GM23338 (cell line): ENCODE results near the gene TXNDC12. TPM values are rescaled to one million over a fixed set of nuclear protein-coding genes. Genes with fewer than 3 reads are reported as not detected.
A peak's percentile ranks its signal among the peaks of the same experiment; 100 is the strongest.

ENCODE experiments used
- ATAC-seq: fragments of 200-7000 bp; cut with Tn5 transposase; 3 replicates; pipeline ENCODE4 v1.9.1; 2020
- DNase-seq: peaks from one replicate; pipeline ENCODE4 v3.0.0-alpha.2; 2015; ENCODE audit warnings: low spot score
- H2AFZ ChIP-seq: fragments of 200-600 bp; sonication (generic); 2 replicates; pipeline ENCODE4 v1.8.0; 2016; ENCODE audit warnings: antibody characterized with exemption, mild to moderate bottlenecking, moderate library complexity
- H3F3A ChIP-seq: fragments of 200-600 bp; sonication (generic); replicated peaks from 2 replicates; pipeline ENCODE4 v1.8.0; 2017; ENCODE audit warnings: antibody characterized with exemption, mixed run types, low read depth
- H3K27ac ChIP-seq: fragments of 200-600 bp; sonication (generic); 2 replicates; pipeline ENCODE4 v1.6.1; 2016; ENCODE audit warnings: low read depth
- H3K27me3 ChIP-seq: fragments of 200-600 bp; sonication (generic); 2 replicates; pipeline ENCODE4 v1.8.0; 2016; ENCODE audit warnings: mild to moderate bottlenecking, mixed run types, moderate library complexity; ENCODE audit not compliant: insufficient read depth
- H3K36me3 ChIP-seq: fragments of 200-600 bp; sonication (generic); 2 replicates; pipeline ENCODE4 v1.8.0; 2016; ENCODE audit warnings: mild to moderate bottlenecking; ENCODE audit not compliant: insufficient read depth
- H3K4me1 ChIP-seq: fragments of 200-600 bp; sonication (generic); 2 replicates; pipeline ENCODE4 v1.8.0; 2016; ENCODE audit warnings: mild to moderate bottlenecking, moderate library complexity; ENCODE audit not compliant: insufficient read depth
- H3K4me2 ChIP-seq: fragments of 200-600 bp; sonication (generic); 2 replicates; pipeline ENCODE4 v1.7.1; 2017; ENCODE audit warnings: mixed run types
- H3K4me3 ChIP-seq: fragments of 200-600 bp; sonication (generic); 2 replicates; pipeline ENCODE4 v1.6.1; 2016; ENCODE audit warnings: mixed run types
- H3K79me2 ChIP-seq: fragments of 200-600 bp; sonication (generic); replicated peaks from 2 replicates; pipeline ENCODE4 v1.8.0; 2017; ENCODE audit warnings: mild to moderate bottlenecking; ENCODE audit not compliant: insufficient read depth
- H3K9me2 ChIP-seq: fragments of 200-600 bp; sonication (generic); 2 replicates; pipeline ENCODE4 v1.8.0; 2017; ENCODE audit not compliant: insufficient read depth
- H4K20me1 ChIP-seq: fragments of 200-600 bp; sonication (generic); replicated peaks from 2 replicates; pipeline ENCODE4 v1.8.0; 2017; ENCODE audit warnings: mild to moderate bottlenecking; ENCODE audit not compliant: insufficient read depth
- H3K27ac Mint-ChIP-seq: 2 replicates; pipeline ENCODE4 v1.8.0; 2020; ENCODE audit warnings: inconsistent platforms, mild to moderate bottlenecking, moderate library complexity, mixed read lengths
- H3K27me3 Mint-ChIP-seq: 3 replicates; pipeline ENCODE4 v1.8.0; 2022; ENCODE audit warnings: low read depth, mild to moderate bottlenecking, moderate library complexity, mixed read lengths, inconsistent platforms; ENCODE audit not compliant: insufficient read depth, poor library complexity
- H3K36me3 Mint-ChIP-seq: 3 replicates; pipeline ENCODE4 v1.8.0; 2021; ENCODE audit warnings: low read depth, mild to moderate bottlenecking, inconsistent platforms, moderate library complexity, mixed read lengths
- H3K4me1 Mint-ChIP-seq: 3 replicates; pipeline ENCODE4 v1.8.0; 2020; ENCODE audit warnings: mild to moderate bottlenecking, inconsistent platforms, mixed read lengths
- H3K4me3 Mint-ChIP-seq: 3 replicates; pipeline ENCODE4 v1.8.0; 2021; ENCODE audit warnings: moderate library complexity, mild to moderate bottlenecking, inconsistent platforms, mixed read lengths
- H3K9me3 Mint-ChIP-seq: 3 replicates; pipeline ENCODE4 v1.8.0; 2020; ENCODE audit warnings: moderate library complexity, mild to moderate bottlenecking, inconsistent platforms, mixed read lengths
- CREB1 ChIP-seq: fragments of 250-450 bp; sonication (Bioruptor Pico); IDR thresholded peaks from 2 replicates; pipeline ENCODE4 v1.5.0; 2020; ENCODE audit warnings: low read depth, mild to moderate bottlenecking, moderate library complexity
- JUNB ChIP-seq: IDR thresholded peaks from one replicate; pipeline ENCODE4 v1.6.1; 2016; ENCODE audit warnings: antibody characterized with exemption; ENCODE audit not compliant: unreplicated experiment
- NANOG ChIP-seq: IDR thresholded peaks from 2 replicates; pipeline ENCODE4 v1.6.1; 2016; ENCODE audit warnings: antibody characterized with exemption, borderline replicate concordance
- ZNF114 ChIP-seq: fragments of 250-450 bp; sonication (Bioruptor Pico); IDR thresholded peaks from 2 replicates; pipeline ENCODE4 v1.5.0; 2020; ENCODE audit warnings: mild to moderate bottlenecking, moderate library complexity
- ZNF331 ChIP-seq: fragments of 250-450 bp; sonication (Bioruptor Pico); IDR thresholded peaks from 2 replicates; pipeline ENCODE4 v1.5.0; 2020; ENCODE audit warnings: low read depth, mild to moderate bottlenecking, moderate library complexity
- polyA plus RNA-seq: library from polyadenylated mRNA; unstranded; fragments of >200 nt; fragmentation: Nextera tagmentation; extraction: Ambion mirVana; gene quantifications from 2 replicates; pipeline ENCODE4 v1.2.1, GENCODE V29; 2016
- total RNA-seq: library from RNA; depleted of rRNA; stranded (reverse); fragments of >200 nt; shearing (Covaris generic); gene quantifications from 2 replicates; pipeline ENCODE4 v1.2.3, GENCODE V29; 2014
- TF ChIP-seq, protein P1 (sequence below): IDR thresholded peaks from 2 replicates; pipeline ENCODE4 v1.6.1; 2016; ENCODE audit warnings: antibody characterized with exemption
- TF ChIP-seq, protein P2 (sequence below): IDR thresholded peaks from one replicate; pipeline ENCODE4 v1.6.1; 2018; ENCODE audit warnings: antibody characterized with exemption; ENCODE audit not compliant: unreplicated experiment
- TF ChIP-seq, protein P3 (sequence below), 2 experiments: fragments of 200-600 bp in 1 of 2; sonication (generic) in 1 of 2; conservative IDR thresholded peaks; 2 replicates each; pipeline versions ENCODE4 v1.5.1 to v1.6.1; 2016 to 2017; ENCODE audit warnings: antibody characterized with exemption in 2 of 2, low read depth in 2 of 2, mild to moderate bottlenecking in 2 of 2, moderate library complexity in 1 of 2
- TF ChIP-seq, protein P4 (sequence below): fragments of 250-450 bp; sonication (Bioruptor Pico); IDR thresholded peaks from 2 replicates; pipeline ENCODE4 v1.5.0; 2020; ENCODE audit warnings: mild to moderate bottlenecking, moderate library complexity

The TXNDC12 gene
- total and polyA plus RNA-seq, 2 experiments from 2014 or later, result 68.9 to 88.2 TPM

- H3K27ac ChIP-seq, result peak overlapping the region; percentile 63; the same call in 1 of the 2 replicates
- Mint-ChIP-seq H3K27me3 (peaks cover 3% of the 10 kb centered on the region), H3K4me3 (no peak overlapping the region), H3K9me3 (no peaks in the 10 kb centered on the region), H3K4me1 (peaks cover under 1% of the 10 kb centered on the region; the same call in 1 of the 3 replicates), H3K36me3 (peaks cover 51% of the 10 kb centered on the region), H3K27ac (no peak overlapping the region)
- H4K20me1 ChIP-seq, result no peaks in the 10 kb centered on the region; the same call in 1 of the 2 replicates
- DNase-seq (no peak), ATAC-seq (no peak)
- H3K4me3 ChIP-seq, result no peak overlapping the region
- no peaks in the 10 kb centered on the region; the same call in none of the 2 replicates for H3F3A ChIP-seq
- no peaks in the 10 kb centered on the region for H3K27me3 ChIP-seq
- no peak for TF ChIP-seq ZNF331
- no peak for TF ChIP-seq JUNB
- no peak for TF ChIP-seq ZNF114 (CRISPR knock-in tag)
- TF ChIP-seq, protein P1, sequence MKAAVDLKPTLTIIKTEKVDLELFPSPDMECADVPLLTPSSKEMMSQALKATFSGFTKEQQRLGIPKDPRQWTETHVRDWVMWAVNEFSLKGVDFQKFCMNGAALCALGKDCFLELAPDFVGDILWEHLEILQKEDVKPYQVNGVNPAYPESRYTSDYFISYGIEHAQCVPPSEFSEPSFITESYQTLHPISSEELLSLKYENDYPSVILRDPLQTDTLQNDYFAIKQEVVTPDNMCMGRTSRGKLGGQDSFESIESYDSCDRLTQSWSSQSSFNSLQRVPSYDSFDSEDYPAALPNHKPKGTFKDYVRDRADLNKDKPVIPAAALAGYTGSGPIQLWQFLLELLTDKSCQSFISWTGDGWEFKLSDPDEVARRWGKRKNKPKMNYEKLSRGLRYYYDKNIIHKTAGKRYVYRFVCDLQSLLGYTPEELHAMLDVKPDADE, result no peak
- TF ChIP-seq, protein P2, sequence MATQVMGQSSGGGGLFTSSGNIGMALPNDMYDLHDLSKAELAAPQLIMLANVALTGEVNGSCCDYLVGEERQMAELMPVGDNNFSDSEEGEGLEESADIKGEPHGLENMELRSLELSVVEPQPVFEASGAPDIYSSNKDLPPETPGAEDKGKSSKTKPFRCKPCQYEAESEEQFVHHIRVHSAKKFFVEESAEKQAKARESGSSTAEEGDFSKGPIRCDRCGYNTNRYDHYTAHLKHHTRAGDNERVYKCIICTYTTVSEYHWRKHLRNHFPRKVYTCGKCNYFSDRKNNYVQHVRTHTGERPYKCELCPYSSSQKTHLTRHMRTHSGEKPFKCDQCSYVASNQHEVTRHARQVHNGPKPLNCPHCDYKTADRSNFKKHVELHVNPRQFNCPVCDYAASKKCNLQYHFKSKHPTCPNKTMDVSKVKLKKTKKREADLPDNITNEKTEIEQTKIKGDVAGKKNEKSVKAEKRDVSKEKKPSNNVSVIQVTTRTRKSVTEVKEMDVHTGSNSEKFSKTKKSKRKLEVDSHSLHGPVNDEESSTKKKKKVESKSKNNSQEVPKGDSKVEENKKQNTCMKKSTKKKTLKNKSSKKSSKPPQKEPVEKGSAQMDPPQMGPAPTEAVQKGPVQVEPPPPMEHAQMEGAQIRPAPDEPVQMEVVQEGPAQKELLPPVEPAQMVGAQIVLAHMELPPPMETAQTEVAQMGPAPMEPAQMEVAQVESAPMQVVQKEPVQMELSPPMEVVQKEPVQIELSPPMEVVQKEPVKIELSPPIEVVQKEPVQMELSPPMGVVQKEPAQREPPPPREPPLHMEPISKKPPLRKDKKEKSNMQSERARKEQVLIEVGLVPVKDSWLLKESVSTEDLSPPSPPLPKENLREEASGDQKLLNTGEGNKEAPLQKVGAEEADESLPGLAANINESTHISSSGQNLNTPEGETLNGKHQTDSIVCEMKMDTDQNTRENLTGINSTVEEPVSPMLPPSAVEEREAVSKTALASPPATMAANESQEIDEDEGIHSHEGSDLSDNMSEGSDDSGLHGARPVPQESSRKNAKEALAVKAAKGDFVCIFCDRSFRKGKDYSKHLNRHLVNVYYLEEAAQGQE, result no peak
- no peaks in the 10 kb centered on the region for H3K9me2 ChIP-seq
- H3K36me3 ChIP-seq, result peaks cover 28% of the 10 kb centered on the region
- no peak overlapping the region for H3K4me2 ChIP-seq
- H2AFZ ChIP-seq, result no peak overlapping the region
- H3K4me1 ChIP-seq, result peaks cover under 1% of the 10 kb centered on the region
- peaks cover 11% of the 10 kb centered on the region for H3K79me2 ChIP-seq
Measured at GRCh38 chr1:52026278-52026677, 28.7 kb downstream of the TXNDC12 start.

- ATAC-seq, result no peak
- no peaks in the 10 kb centered on the region for H3K27me3 ChIP-seq
- H3K27ac Mint-ChIP-seq, result no peak overlapping the region
- DNase-seq, result no peak
- no peaks in the 10 kb centered on the region for H3K79me2 ChIP-seq
- H4K20me1 ChIP-seq, result no peaks in the 10 kb centered on the region; the same call in none of the 2 replicates
- no peaks in the 10 kb centered on the region for H3K4me1 ChIP-seq
- no peak overlapping the region for H2AFZ ChIP-seq
- no peak overlapping the region for H3K4me3 ChIP-seq
- no peak overlapping the region for H3K4me2 ChIP-seq
- no peaks in the 10 kb centered on the region for H3K9me2 ChIP-seq
- no peaks in the 10 kb centered on the region for H3K4me1 Mint-ChIP-seq
- no peaks in the 10 kb centered on the region for H3K9me3 Mint-ChIP-seq
- H3K27ac ChIP-seq, result no peak overlapping the region
- H3K36me3 Mint-ChIP-seq, result peaks cover 54% of the 10 kb centered on the region
- no peaks in the 10 kb centered on the region for H3K27me3 Mint-ChIP-seq
- H3K36me3 ChIP-seq, result peaks cover 34% of the 10 kb centered on the region
- no peak overlapping the region for H3K4me3 Mint-ChIP-seq
- 0 out of 2 replicates have a peak, but pooled peaks cover 5% of the 10 kb centered on the region for H3F3A ChIP-seq
- TF ChIP-seq, protein P3, sequence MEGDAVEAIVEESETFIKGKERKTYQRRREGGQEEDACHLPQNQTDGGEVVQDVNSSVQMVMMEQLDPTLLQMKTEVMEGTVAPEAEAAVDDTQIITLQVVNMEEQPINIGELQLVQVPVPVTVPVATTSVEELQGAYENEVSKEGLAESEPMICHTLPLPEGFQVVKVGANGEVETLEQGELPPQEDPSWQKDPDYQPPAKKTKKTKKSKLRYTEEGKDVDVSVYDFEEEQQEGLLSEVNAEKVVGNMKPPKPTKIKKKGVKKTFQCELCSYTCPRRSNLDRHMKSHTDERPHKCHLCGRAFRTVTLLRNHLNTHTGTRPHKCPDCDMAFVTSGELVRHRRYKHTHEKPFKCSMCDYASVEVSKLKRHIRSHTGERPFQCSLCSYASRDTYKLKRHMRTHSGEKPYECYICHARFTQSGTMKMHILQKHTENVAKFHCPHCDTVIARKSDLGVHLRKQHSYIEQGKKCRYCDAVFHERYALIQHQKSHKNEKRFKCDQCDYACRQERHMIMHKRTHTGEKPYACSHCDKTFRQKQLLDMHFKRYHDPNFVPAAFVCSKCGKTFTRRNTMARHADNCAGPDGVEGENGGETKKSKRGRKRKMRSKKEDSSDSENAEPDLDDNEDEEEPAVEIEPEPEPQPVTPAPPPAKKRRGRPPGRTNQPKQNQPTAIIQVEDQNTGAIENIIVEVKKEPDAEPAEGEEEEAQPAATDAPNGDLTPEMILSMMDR (conservative IDR thresholded peaks at IDR 0.05; ENCODE audit: low read depth in 2 of 2), result no peak
- TF ChIP-seq, protein P4, sequence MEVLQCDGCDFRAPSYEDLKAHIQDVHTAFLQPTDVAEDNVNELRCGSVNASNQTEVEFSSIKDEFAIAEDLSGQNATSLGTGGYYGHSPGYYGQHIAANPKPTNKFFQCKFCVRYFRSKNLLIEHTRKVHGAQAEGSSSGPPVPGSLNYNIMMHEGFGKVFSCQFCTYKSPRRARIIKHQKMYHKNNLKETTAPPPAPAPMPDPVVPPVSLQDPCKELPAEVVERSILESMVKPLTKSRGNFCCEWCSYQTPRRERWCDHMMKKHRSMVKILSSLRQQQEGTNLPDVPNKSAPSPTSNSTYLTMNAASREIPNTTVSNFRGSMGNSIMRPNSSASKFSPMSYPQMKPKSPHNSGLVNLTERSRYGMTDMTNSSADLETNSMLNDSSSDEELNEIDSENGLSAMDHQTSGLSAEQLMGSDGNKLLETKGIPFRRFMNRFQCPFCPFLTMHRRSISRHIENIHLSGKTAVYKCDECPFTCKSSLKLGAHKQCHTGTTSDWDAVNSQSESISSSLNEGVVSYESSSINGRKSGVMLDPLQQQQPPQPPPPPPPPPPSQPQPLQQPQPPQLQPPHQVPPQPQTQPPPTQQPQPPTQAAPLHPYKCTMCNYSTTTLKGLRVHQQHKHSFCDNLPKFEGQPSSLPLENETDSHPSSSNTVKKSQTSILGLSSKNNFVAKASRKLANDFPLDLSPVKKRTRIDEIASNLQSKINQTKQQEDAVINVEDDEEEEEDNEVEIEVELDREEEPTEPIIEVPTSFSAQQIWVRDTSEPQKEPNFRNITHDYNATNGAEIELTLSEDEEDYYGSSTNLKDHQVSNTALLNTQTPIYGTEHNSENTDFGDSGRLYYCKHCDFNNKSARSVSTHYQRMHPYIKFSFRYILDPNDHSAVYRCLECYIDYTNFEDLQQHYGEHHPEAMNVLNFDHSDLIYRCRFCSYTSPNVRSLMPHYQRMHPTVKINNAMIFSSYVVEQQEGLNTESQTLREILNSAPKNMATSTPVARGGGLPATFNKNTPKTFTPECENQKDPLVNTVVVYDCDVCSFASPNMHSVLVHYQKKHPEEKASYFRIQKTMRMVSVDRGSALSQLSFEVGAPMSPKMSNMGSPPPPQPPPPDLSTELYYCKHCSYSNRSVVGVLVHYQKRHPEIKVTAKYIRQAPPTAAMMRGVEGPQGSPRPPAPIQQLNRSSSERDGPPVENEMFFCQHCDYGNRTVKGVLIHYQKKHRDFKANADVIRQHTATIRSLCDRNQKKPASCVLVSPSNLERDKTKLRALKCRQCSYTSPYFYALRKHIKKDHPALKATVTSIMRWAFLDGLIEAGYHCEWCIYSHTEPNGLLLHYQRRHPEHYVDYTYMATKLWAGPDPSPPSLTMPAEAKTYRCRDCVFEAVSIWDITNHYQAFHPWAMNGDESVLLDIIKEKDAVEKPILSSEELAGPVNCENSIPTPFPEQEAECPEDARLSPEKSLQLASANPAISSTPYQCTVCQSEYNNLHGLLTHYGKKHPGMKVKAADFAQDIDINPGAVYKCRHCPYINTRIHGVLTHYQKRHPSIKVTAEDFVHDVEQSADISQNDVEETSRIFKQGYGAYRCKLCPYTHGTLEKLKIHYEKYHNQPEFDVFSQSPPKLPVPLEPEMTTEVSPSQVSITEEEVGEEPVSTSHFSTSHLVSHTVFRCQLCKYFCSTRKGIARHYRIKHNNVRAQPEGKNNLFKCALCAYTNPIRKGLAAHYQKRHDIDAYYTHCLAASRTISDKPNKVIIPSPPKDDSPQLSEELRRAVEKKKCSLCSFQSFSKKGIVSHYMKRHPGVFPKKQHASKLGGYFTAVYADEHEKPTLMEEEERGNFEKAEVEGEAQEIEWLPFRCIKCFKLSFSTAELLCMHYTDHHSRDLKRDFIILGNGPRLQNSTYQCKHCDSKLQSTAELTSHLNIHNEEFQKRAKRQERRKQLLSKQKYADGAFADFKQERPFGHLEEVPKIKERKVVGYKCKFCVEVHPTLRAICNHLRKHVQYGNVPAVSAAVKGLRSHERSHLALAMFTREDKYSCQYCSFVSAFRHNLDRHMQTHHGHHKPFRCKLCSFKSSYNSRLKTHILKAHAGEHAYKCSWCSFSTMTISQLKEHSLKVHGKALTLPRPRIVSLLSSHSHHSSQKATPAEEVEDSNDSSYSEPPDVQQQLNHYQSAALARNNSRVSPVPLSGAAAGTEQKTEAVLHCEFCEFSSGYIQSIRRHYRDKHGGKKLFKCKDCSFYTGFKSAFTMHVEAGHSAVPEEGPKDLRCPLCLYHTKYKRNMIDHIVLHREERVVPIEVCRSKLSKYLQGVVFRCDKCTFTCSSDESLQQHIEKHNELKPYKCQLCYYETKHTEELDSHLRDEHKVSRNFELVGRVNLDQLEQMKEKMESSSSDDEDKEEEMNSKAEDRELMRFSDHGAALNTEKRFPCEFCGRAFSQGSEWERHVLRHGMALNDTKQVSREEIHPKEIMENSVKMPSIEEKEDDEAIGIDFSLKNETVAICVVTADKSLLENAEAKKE (CRISPR knock-in tag), result no peak
- TF ChIP-seq ZNF331, result no peak
- TF ChIP-seq NANOG, result no peak
- TF ChIP-seq ZNF114 (CRISPR knock-in tag), result no peak
- no peak for TF ChIP-seq CREB1 (CRISPR knock-in tag)
Measured at GRCh38 chr1:52022133-52022532, 32.9 kb downstream of the TXNDC12 start.
